ENCODE data around the gene ENTR1.

ENTR1 gene

GRCh38 chr9:136355616-136356557 is 54.5 kb downstream of the ENTR1 start:
- DNase-seq = no peak
- TF ChIP-seq GATA1 (IDR thresholded peaks at IDR 0.05; ENCODE audit: low read depth, low read length) (no peak), POLR2A (IDR thresholded peaks at IDR 0.05; ENCODE audit: low read length) (no peak)

GRCh38 chr9:136354592-136355085 is 55.8 kb downstream of the ENTR1 start:
- peak; percentile 52 to 57 for DNase-seq
- TF ChIP-seq POLR2A (IDR thresholded peaks at IDR 0.05; ENCODE audit: low read length) = no peak
- no peak for TF ChIP-seq GATA1 (IDR thresholded peaks at IDR 0.05; ENCODE audit: low read depth, low read length)

- no peak for DNase-seq
Measured at GRCh38 chr9:136353757-136354488, 56.5 kb downstream of the ENTR1 start.

GRCh38 chr9:136353088-136353487 is 57.3 kb downstream of the ENTR1 start:
- no peak for DNase-seq
- TF ChIP-seq POLR2A (IDR thresholded peaks at IDR 0.05; ENCODE audit: low read length) (no peak), GATA1 (IDR thresholded peaks at IDR 0.05; ENCODE audit: low read depth, low read length) (no peak)

More at GRCh38 chr9:136353757-136354488, 56.5 kb downstream of the ENTR1 start:
- no peak for TF ChIP-seq GATA1 (IDR thresholded peaks at IDR 0.05; ENCODE audit: low read depth, low read length)
- TF ChIP-seq POLR2A (IDR thresholded peaks at IDR 0.05; ENCODE audit: low read length) = no peak

GRCh38 chr9:136352682-136353081 is 57.7 kb downstream of the ENTR1 start:
- DNase-seq = no peak
- TF ChIP-seq POLR2A (IDR thresholded peaks at IDR 0.05; ENCODE audit: low read length) (no peak), GATA1 (IDR thresholded peaks at IDR 0.05; ENCODE audit: low read depth, low read length) (no peak)
